ENCODE measurements around the gene DGCR6.
"Not testable (repeated sequence)": the region's sequence is repeated elsewhere in the genome, so short reads cannot be mapped to it uniquely, and the experiment has no call there.

Gene DGCR6

GRCh38 chr22:18933914-18934313 is 27.8 kb downstream of the DGCR6 start:
- H3K4me3 ChIP-seq (ENCODE audit: low read depth, low read length): no peak overlapping the region
- H3K9ac ChIP-seq (ENCODE audit: low read length): no peak overlapping the region
- no peaks in the 10 kb centered on the region for H3K36me3 ChIP-seq (ENCODE audit: control insufficient read depth, insufficient read depth, low read length)
- no peaks in the 10 kb centered on the region for H3K27me3 ChIP-seq (ENCODE audit: control insufficient read depth, insufficient read depth, low read length)
- no peaks in the 10 kb centered on the region for H3K4me1 ChIP-seq (ENCODE audit: control insufficient read depth, insufficient read depth, low read length)
- H3K9me3 ChIP-seq (ENCODE audit: control insufficient read depth, insufficient read depth, low read depth, low read length): no peaks in the 10 kb centered on the region
- H3K27ac ChIP-seq (ENCODE audit: low read depth, low read length): no peak overlapping the region

GRCh38 chr22:18934688-18935087 is 28.6 kb downstream of the DGCR6 start:
- not testable (repeated sequence) for H3K9me3 ChIP-seq (ENCODE audit: control insufficient read depth, insufficient read depth, low read depth, low read length); H3K4me1 ChIP-seq (ENCODE audit: control insufficient read depth, insufficient read depth, low read length); H3K36me3 ChIP-seq (ENCODE audit: control insufficient read depth, insufficient read depth, low read length); H3K9ac ChIP-seq (ENCODE audit: low read length); H3K27me3 ChIP-seq (ENCODE audit: control insufficient read depth, insufficient read depth, low read length); H3K27ac ChIP-seq (ENCODE audit: low read depth, low read length); H3K4me3 ChIP-seq (ENCODE audit: low read depth, low read length)

GRCh38 chr22:18935889-18936529 is 29.9 kb downstream of the DGCR6 start, which contains the start of gene PRODH:
Gene PRODH (minus strand): TSS chr22:18936293. CDS start chr22:18936287, 6 bp downstream.
- Histone ChIP-seq H3K27me3 (ENCODE audit: control insufficient read depth, insufficient read depth, low read length) (no peaks in the 10 kb centered on the region), H3K27ac (ENCODE audit: low read depth, low read length) (no peak within 1 kb of the TSS), H3K4me1 (ENCODE audit: control insufficient read depth, insufficient read depth, low read length) (no peaks in the 10 kb centered on the region), H3K36me3 (ENCODE audit: control insufficient read depth, insufficient read depth, low read length) (no peaks in the 10 kb centered on the region), H3K9me3 (ENCODE audit: control insufficient read depth, insufficient read depth, low read depth, low read length) (no peaks in the 10 kb centered on the region), H3K9ac (ENCODE audit: low read length) (no peak within 1 kb of the TSS), H3K4me3 (ENCODE audit: low read depth, low read length) (no peak within 1 kb of the TSS)

- H3K27me3 ChIP-seq (ENCODE audit: control insufficient read depth, insufficient read depth, low read length); H3K36me3 ChIP-seq (ENCODE audit: control insufficient read depth, insufficient read depth, low read length); H3K4me3 ChIP-seq (ENCODE audit: low read depth, low read length); H3K9me3 ChIP-seq (ENCODE audit: control insufficient read depth, insufficient read depth, low read depth, low read length); H3K27ac ChIP-seq (ENCODE audit: low read depth, low read length); H3K4me1 ChIP-seq (ENCODE audit: control insufficient read depth, insufficient read depth, low read length): not testable (repeated sequence)
- H3K9ac ChIP-seq (ENCODE audit: low read length): peak overlapping the region; percentile 42
Observed at GRCh38 chr22:18938691-18939090, 32.6 kb downstream of the DGCR6 start.

- not testable (repeated sequence) for H3K27ac ChIP-seq (ENCODE audit: low read depth, low read length); H3K4me3 ChIP-seq (ENCODE audit: low read depth, low read length)
- peaks cover 13% of the 10 kb centered on the region for H3K36me3 ChIP-seq (ENCODE audit: control insufficient read depth, insufficient read depth, low read length)
Observed at GRCh38 chr22:18947105-18947504, 41.0 kb downstream of the DGCR6 start.

GRCh38 chr22:18947905-18948304 is 41.8 kb downstream of the DGCR6 start:
- peak overlapping the region; percentile 77 for H3K27ac ChIP-seq (ENCODE audit: low read depth, low read length)
- peak overlapping the region; percentile 62 for H3K9ac ChIP-seq (ENCODE audit: low read length)
- H3K27me3 ChIP-seq (ENCODE audit: control insufficient read depth, insufficient read depth, low read length): no peaks in the 10 kb centered on the region
- no peaks in the 10 kb centered on the region for H3K9me3 ChIP-seq (ENCODE audit: control insufficient read depth, insufficient read depth, low read depth, low read length)
- H3K4me3 ChIP-seq (ENCODE audit: low read depth, low read length): no peak overlapping the region; the same call in 1 of the 2 replicates
- H3K36me3 ChIP-seq (ENCODE audit: control insufficient read depth, insufficient read depth, low read length): peaks cover 13% of the 10 kb centered on the region
- peaks cover 16% of the 10 kb centered on the region for H3K4me1 ChIP-seq (ENCODE audit: control insufficient read depth, insufficient read depth, low read length)

More at GRCh38 chr22:18947105-18947504, 41.0 kb downstream of the DGCR6 start:
- peaks cover 16% of the 10 kb centered on the region for H3K4me1 ChIP-seq (ENCODE audit: control insufficient read depth, insufficient read depth, low read length)
- H3K27me3 ChIP-seq (ENCODE audit: control insufficient read depth, insufficient read depth, low read length); H3K9me3 ChIP-seq (ENCODE audit: control insufficient read depth, insufficient read depth, low read depth, low read length); H3K9ac ChIP-seq (ENCODE audit: low read length): not testable (repeated sequence)

GRCh38 chr22:18950141-18950540 is 44.0 kb downstream of the DGCR6 start:
- Histone ChIP-seq H3K9me3 (ENCODE audit: control insufficient read depth, insufficient read depth, low read depth, low read length) (no peaks in the 10 kb centered on the region), H3K4me3 (ENCODE audit: low read depth, low read length) (no peak overlapping the region), H3K9ac (ENCODE audit: low read length) (no peak overlapping the region), H3K36me3 (ENCODE audit: control insufficient read depth, insufficient read depth, low read length) (peaks cover 13% of the 10 kb centered on the region), H3K27ac (ENCODE audit: low read depth, low read length) (no peak overlapping the region), H3K27me3 (ENCODE audit: control insufficient read depth, insufficient read depth, low read length) (no peaks in the 10 kb centered on the region), H3K4me1 (ENCODE audit: control insufficient read depth, insufficient read depth, low read length) (peaks cover 16% of the 10 kb centered on the region)

GRCh38 chr22:18952022-18952421 is 45.9 kb downstream of the DGCR6 start:
- Histone ChIP-seq H3K9me3 (ENCODE audit: control insufficient read depth, insufficient read depth, low read depth, low read length) (no peaks in the 10 kb centered on the region), H3K27ac (ENCODE audit: low read depth, low read length) (no peak overlapping the region), H3K4me1 (ENCODE audit: control insufficient read depth, insufficient read depth, low read length) (peaks cover 16% of the 10 kb centered on the region), H3K27me3 (ENCODE audit: control insufficient read depth, insufficient read depth, low read length) (no peaks in the 10 kb centered on the region), H3K36me3 (ENCODE audit: control insufficient read depth, insufficient read depth, low read length) (peaks cover 13% of the 10 kb centered on the region), H3K9ac (ENCODE audit: low read length) (no peak overlapping the region), H3K4me3 (ENCODE audit: low read depth, low read length) (no peak overlapping the region)

GRCh38 chr22:18953128-18953527 is 47.0 kb downstream of the DGCR6 start:
- H3K4me1 ChIP-seq (ENCODE audit: control insufficient read depth, insufficient read depth, low read length): peaks cover 10% of the 10 kb centered on the region
- H3K9ac ChIP-seq (ENCODE audit: low read length); H3K9me3 ChIP-seq (ENCODE audit: control insufficient read depth, insufficient read depth, low read depth, low read length); H3K36me3 ChIP-seq (ENCODE audit: control insufficient read depth, insufficient read depth, low read length); H3K4me3 ChIP-seq (ENCODE audit: low read depth, low read length); H3K27me3 ChIP-seq (ENCODE audit: control insufficient read depth, insufficient read depth, low read length); H3K27ac ChIP-seq (ENCODE audit: low read depth, low read length): not testable (repeated sequence)

GRCh38 chr22:18954303-18954989 is 48.3 kb downstream of the DGCR6 start:
- H3K9me3 ChIP-seq (ENCODE audit: control insufficient read depth, insufficient read depth, low read depth, low read length); H3K36me3 ChIP-seq (ENCODE audit: control insufficient read depth, insufficient read depth, low read length); H3K27ac ChIP-seq (ENCODE audit: low read depth, low read length); H3K27me3 ChIP-seq (ENCODE audit: control insufficient read depth, insufficient read depth, low read length); H3K4me3 ChIP-seq (ENCODE audit: low read depth, low read length); H3K4me1 ChIP-seq (ENCODE audit: control insufficient read depth, insufficient read depth, low read length); H3K9ac ChIP-seq (ENCODE audit: low read length): not testable (repeated sequence)

GRCh38 chr22:18954990-18955571 is 49.0 kb downstream of the DGCR6 start:
- H3K4me3 ChIP-seq (ENCODE audit: low read depth, low read length): no peak overlapping the region
- H3K27ac ChIP-seq (ENCODE audit: low read depth, low read length): no peak overlapping the region
- no peak overlapping the region for H3K9ac ChIP-seq (ENCODE audit: low read length)
- H3K9me3 ChIP-seq (ENCODE audit: control insufficient read depth, insufficient read depth, low read depth, low read length): no peaks in the 10 kb centered on the region
- H3K4me1 ChIP-seq (ENCODE audit: control insufficient read depth, insufficient read depth, low read length): 0 out of 2 replicates have a peak, but pooled peaks cover 4% of the 10 kb centered on the region
- no peaks in the 10 kb centered on the region for H3K27me3 ChIP-seq (ENCODE audit: control insufficient read depth, insufficient read depth, low read length)
- no peaks in the 10 kb centered on the region for H3K36me3 ChIP-seq (ENCODE audit: control insufficient read depth, insufficient read depth, low read length)
